GM13977 (cell line): ENCODE data around the gene CACNA1S.

Experiments used
- DNase-seq: peaks from one replicate; pipeline ENCODE4 v3.0.0; 2012; ENCODE audit warnings: low spot score
- in situ Hi-C: fragments of 300-500 bp; cut with MboI; formaldehyde crosslinking; loops from one replicate; pipeline ENCODE4 v1.12.0; 2022; ENCODE audit warnings: low sequenced_read_pairs, low pct_unique_long_range_greater_than_20kb, mixed read lengths, inconsistent platforms; ENCODE audit not compliant: unreplicated experiment
- TF ChIP-seq, protein P1 (sequence below): IDR thresholded peaks from 2 replicates; pipeline ENCODE4 v1.5.1; 2012; ENCODE audit warnings: mild to moderate bottlenecking, control low read depth; ENCODE audit not compliant: insufficient read depth; ENCODE audit errors: extremely low read depth, missing control alignments

Gene CACNA1S

DNA sequence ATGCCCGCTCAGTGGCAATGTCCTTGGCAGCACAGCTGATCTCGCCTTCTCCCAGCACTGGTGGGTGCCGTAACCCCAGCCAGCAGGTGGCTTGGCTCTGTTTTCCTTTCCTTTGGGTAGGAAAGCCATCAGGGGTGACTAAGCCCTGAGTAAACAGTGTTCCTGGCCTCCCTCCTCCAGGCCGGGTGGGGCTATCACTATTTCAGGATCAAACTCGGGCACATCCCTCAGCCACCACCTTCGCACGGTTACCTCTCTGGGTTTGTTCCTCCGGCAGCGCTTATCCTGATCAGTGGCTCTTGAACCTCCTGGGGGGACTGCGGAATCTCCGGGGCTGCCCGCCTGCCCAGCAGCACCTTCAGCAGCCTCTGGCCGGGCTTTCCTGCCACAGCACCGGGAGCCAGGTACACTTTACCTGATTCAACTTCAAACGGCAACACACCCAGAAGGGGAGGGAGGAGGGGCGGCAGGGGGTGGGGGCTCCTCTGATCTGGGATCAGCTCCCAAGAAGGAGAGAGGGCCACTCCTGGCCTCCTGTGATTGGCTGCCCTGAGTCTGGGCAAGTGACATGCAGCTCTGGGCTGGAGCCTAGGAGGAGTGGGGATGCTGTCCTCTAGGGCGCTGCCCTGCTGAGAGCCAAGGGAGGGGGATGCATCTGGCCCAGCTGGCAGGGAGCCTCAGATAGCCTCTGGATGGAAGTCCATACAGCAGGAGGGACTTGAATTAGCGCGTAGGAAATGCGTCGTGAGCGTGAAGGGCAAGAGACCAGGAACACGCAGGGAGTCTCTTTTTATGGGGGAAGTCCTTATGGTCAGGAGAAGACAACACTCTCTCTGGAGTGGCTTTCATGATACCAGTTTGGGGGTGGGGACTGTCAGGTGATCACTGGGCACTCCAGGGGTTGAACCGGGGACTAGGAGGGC, 14.9 kb upstream of the CACNA1S start, which contains the start of gene ASCL5:
ASCL5 (minus strand) TSS at position 353 of the 923 bp plus-strand sequence. CDS start 11,812 bp downstream, outside the sequence.
- no peak for DNase-seq
- TF ChIP-seq, protein P1, sequence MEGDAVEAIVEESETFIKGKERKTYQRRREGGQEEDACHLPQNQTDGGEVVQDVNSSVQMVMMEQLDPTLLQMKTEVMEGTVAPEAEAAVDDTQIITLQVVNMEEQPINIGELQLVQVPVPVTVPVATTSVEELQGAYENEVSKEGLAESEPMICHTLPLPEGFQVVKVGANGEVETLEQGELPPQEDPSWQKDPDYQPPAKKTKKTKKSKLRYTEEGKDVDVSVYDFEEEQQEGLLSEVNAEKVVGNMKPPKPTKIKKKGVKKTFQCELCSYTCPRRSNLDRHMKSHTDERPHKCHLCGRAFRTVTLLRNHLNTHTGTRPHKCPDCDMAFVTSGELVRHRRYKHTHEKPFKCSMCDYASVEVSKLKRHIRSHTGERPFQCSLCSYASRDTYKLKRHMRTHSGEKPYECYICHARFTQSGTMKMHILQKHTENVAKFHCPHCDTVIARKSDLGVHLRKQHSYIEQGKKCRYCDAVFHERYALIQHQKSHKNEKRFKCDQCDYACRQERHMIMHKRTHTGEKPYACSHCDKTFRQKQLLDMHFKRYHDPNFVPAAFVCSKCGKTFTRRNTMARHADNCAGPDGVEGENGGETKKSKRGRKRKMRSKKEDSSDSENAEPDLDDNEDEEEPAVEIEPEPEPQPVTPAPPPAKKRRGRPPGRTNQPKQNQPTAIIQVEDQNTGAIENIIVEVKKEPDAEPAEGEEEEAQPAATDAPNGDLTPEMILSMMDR: no peak
- in situ Hi-C loops: no loop called here

DNA sequence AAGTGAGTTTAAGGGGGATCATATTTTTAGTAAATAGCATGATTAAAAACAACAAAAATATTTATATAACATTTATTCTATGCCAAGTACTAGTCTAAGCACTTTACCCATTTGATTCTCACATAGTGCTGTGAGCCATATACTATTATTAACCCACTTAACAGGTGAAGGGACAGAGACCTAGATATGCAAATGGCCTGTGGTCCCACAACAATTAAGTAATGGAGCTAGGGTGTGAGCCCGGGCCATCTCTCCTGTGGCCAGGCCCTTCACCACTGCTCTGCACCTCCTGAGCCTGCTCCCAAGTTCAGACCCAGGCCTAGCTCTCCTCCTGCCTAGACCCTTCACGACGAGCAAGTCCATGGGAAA, 14.2 kb upstream of the CACNA1S start:
- no peak for DNase-seq
- TF ChIP-seq, protein P1: no peak
- in situ Hi-C loops: no loop called here

DNA sequence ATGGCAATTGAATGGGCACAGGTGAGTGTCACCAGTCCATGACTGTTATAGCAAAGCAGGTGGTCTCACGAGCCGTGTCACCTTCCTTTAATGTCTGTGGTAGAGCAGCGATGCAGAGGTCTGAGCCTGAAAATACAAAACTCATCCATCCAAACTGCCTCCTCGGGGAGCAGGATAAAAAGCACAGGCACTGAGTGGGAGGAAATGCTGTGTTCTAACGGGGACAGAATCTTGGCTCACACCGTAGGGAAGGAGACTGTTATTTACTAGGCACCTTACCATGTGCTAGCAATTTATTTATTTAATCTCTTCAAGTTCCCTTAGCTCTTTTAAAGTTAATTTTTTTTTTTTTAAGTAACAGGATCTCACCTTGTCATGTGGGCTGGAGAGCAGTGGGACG, 13.6 kb upstream of the CACNA1S start:
- in situ Hi-C loops: no loop called here
- no peak for DNase-seq
- TF ChIP-seq, protein P1: no peak

DNA sequence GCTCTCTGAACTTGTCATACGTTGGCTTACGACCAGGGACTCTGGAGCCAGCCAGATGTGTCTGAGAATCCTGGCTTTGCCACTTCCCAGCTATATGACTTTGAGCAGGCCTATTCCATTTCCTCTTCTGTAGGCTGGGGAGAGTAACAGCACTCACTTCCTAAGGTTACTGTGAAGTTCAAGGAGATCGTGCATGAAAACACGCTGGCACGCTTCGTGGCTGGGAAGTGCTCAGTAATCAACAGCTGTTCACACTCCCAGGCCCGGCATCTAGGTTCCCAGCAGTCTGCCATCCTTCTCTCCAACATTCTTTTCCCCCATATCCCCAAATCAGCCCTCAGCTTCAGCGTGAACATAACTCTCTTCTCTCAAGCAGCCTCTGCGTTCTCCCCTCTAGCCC, 12.8 kb upstream of the CACNA1S start:
- TF ChIP-seq, protein P1: no peak
- in situ Hi-C loops: no loop called here
- DNase-seq: no peak

DNA sequence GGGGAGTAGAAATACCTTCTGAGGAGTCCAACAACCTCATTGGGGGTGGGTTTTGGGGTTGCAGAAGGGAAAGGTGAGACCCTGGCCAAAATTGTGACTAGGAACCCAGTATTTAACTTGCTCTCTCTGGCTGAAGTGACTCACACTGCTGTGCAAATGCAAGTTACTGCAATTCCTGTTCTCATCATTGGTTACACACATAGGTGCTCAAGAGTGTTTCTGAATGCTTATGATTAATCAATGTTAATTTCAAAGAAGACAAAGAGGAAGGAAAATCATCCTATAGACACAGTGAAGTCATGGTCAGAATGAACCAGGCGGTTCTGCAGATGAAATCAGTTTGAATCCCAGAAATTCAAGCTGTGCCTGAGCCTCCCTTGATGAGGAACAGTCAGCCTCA, 11.6 kb upstream of the CACNA1S start:
- no peak for DNase-seq
- in situ Hi-C loops: no loop called here
- TF ChIP-seq, protein P1: no peak

DNA sequence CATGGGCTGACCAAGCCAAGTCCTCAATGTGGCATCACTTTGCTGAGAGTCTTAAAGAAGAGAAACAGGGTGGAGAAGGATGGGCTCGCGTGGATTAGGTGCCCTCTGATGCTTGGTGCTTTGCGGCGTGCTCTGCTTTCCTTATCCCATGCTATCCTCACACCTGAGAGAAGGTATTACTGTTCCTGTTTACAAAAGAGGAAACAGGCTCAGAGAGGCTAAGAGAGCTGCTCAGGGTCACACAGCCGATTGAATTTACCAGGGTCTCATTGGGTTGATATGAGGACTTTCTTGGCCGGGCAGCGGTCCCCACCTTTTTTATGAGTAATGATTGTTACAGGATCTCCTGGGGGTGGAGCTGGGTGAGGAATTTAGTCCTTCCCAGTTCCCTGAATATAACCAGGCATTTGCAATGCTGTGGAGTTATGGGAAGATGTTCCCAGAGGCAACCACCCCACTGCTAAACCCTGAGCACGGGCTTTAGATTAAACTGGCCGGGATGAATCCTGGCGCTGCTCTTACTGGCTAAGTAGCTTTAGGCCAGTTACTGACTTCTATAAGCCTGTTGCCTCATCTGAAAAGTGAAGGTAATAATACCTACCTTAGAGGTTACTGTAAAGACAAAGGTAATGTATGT, 10.2 kb upstream of the CACNA1S start:
- no peak for DNase-seq
- TF ChIP-seq, protein P1: no peak
- in situ Hi-C loops: no loop called here
